WTC11 (cell line): Measurements from ENCODE around the gene ZNF626.
"Not testable (repeated sequence)": the region's sequence is repeated elsewhere in the genome, so short reads cannot be mapped to it uniquely, and the experiment has no call there.

Experiments
- FOXJ3 ChIP-seq: sonication (generic); formaldehyde crosslinking; IDR thresholded peaks from 2 replicates; pipeline ENCODE4 v1.9.0; 2021; ENCODE audit warnings: missing genetic modification reagents, mild to moderate bottlenecking, borderline replicate concordance
- NFE2L1 ChIP-seq: sonication (generic); formaldehyde crosslinking; IDR thresholded peaks from 2 replicates; pipeline ENCODE4 v1.8.1; 2023; ENCODE audit warnings: missing genetic modification reagents
- NFYB ChIP-seq: sonication (generic); formaldehyde crosslinking; conservative IDR thresholded peaks from 2 replicates; pipeline ENCODE4 v1.8.0; 2022; ENCODE audit warnings: low read depth, missing genetic modification reagents
- TF ChIP-seq, protein P1 (sequence below): sonication (generic); formaldehyde crosslinking; IDR thresholded peaks from 2 replicates; pipeline ENCODE4 v1.8.1; 2023; ENCODE audit warnings: mild to moderate bottlenecking, missing genetic modification reagents

- TF ChIP-seq NFE2L1 (CRISPR knock-in tag); NFYB; FOXJ3 (CRISPR knock-in tag): not testable (repeated sequence)
- TF ChIP-seq, protein P1, sequence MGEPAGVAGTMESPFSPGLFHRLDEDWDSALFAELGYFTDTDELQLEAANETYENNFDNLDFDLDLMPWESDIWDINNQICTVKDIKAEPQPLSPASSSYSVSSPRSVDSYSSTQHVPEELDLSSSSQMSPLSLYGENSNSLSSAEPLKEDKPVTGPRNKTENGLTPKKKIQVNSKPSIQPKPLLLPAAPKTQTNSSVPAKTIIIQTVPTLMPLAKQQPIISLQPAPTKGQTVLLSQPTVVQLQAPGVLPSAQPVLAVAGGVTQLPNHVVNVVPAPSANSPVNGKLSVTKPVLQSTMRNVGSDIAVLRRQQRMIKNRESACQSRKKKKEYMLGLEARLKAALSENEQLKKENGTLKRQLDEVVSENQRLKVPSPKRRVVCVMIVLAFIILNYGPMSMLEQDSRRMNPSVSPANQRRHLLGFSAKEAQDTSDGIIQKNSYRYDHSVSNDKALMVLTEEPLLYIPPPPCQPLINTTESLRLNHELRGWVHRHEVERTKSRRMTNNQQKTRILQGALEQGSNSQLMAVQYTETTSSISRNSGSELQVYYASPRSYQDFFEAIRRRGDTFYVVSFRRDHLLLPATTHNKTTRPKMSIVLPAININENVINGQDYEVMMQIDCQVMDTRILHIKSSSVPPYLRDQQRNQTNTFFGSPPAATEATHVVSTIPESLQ = not testable (repeated sequence)
Observed at GRCh38 chr19:20624560-20624959, 36.8 kb downstream of the ZNF626 start.
